ENCODE data around the gene SKIL.

The SKIL gene

GRCh38 chr3:170391108-170391507 lies 33.6 kb downstream of the SKIL start:
- no peak overlapping the region for H3K4me3 ChIP-seq (ENCODE audit: low read depth, low read length)

- H3K4me3 ChIP-seq (ENCODE audit: low read depth, low read length): no peak overlapping the region
These were observed 40.2 kb downstream of the SKIL start for GRCh38 chr3:170397685-170398084.

GRCh38 chr3:170405101-170405500 lies 47.6 kb downstream of the SKIL start:
- no peak overlapping the region for H3K4me3 ChIP-seq (ENCODE audit: low read depth, low read length)

- no peak overlapping the region for H3K4me3 ChIP-seq (ENCODE audit: low read depth, low read length)
These were observed 53.0 kb downstream of the SKIL start for GRCh38 chr3:170410428-170411029.

GRCh38 chr3:170413291-170413690 lies 55.8 kb downstream of the SKIL start:
- no peak overlapping the region for H3K4me3 ChIP-seq (ENCODE audit: low read depth, low read length)

GRCh38 chr3:170414202-170414663 lies 56.7 kb downstream of the SKIL start:
- no peak overlapping the region for H3K4me3 ChIP-seq (ENCODE audit: low read depth, low read length)

- no peak overlapping the region for H3K4me3 ChIP-seq (ENCODE audit: low read depth, low read length)
These were observed 59.6 kb downstream of the SKIL start for GRCh38 chr3:170417090-170417489.

GRCh38 chr3:170418422-170419398 lies 61.2 kb downstream of the SKIL start, which contains the start of gene CLDN11:
CLDN11 (plus strand) TSS chr3:170418868; CDS start chr3:170419067, 199 bp downstream.
- peak within 1 kb of the TSS; percentile 25 for H3K4me3 ChIP-seq (ENCODE audit: low read depth, low read length)

- H3K4me3 ChIP-seq (ENCODE audit: low read depth, low read length): peak overlapping the region; percentile 1
These were observed 62.1 kb downstream of the SKIL start for GRCh38 chr3:170419557-170420087.

GRCh38 chr3:170420307-170420821 lies 62.8 kb downstream of the SKIL start:
- no peak overlapping the region for H3K4me3 ChIP-seq (ENCODE audit: low read depth, low read length)

GRCh38 chr3:170421111-170421641 lies 63.7 kb downstream of the SKIL start:
- no peak overlapping the region for H3K4me3 ChIP-seq (ENCODE audit: low read depth, low read length)

- H3K4me3 ChIP-seq (ENCODE audit: low read depth, low read length): no peak overlapping the region
These were observed 64.2 kb downstream of the SKIL start for GRCh38 chr3:170421758-170422157.

GRCh38 chr3:170423001-170423615 lies 65.6 kb downstream of the SKIL start:
- H3K4me3 ChIP-seq (ENCODE audit: low read depth, low read length): no peak overlapping the region

GRCh38 chr3:170424879-170425278 lies 67.4 kb downstream of the SKIL start:
- H3K4me3 ChIP-seq (ENCODE audit: low read depth, low read length): no peak overlapping the region

GRCh38 chr3:170425491-170426239 lies 68.2 kb downstream of the SKIL start:
- no peak overlapping the region for H3K4me3 ChIP-seq (ENCODE audit: low read depth, low read length)

- no peak overlapping the region for H3K4me3 ChIP-seq (ENCODE audit: low read depth, low read length)
These were observed 68.8 kb downstream of the SKIL start for GRCh38 chr3:170426240-170426797.

- no peak overlapping the region for H3K4me3 ChIP-seq (ENCODE audit: low read depth, low read length)
These were observed 70.6 kb downstream of the SKIL start for GRCh38 chr3:170428095-170428494.

- no peak overlapping the region for H3K4me3 ChIP-seq (ENCODE audit: low read depth, low read length)
These were observed 71.5 kb downstream of the SKIL start for GRCh38 chr3:170429050-170429449.

- no peak overlapping the region for H3K4me3 ChIP-seq (ENCODE audit: low read depth, low read length)
These were observed 73.5 kb downstream of the SKIL start for GRCh38 chr3:170431054-170431453.

GRCh38 chr3:170432416-170432815 lies 74.9 kb downstream of the SKIL start:
- H3K4me3 ChIP-seq (ENCODE audit: low read depth, low read length): no peak overlapping the region
